NCI-H2081 (cell line): ENCODE measurements around the gene FZR1.
A peak's percentile ranks its signal among the peaks of the same experiment; 100 is the strongest.
"Not testable (repeated sequence)": the region's sequence is repeated elsewhere in the genome, so short reads cannot be mapped to it uniquely, and the experiment has no call there.

Experiments
- DNase-seq, 2 experiments: peaks; one replicate each; lab custom pipeline; 2025; lab: John Stamatoyannopoulos, UW

The FZR1 gene

DNA sequence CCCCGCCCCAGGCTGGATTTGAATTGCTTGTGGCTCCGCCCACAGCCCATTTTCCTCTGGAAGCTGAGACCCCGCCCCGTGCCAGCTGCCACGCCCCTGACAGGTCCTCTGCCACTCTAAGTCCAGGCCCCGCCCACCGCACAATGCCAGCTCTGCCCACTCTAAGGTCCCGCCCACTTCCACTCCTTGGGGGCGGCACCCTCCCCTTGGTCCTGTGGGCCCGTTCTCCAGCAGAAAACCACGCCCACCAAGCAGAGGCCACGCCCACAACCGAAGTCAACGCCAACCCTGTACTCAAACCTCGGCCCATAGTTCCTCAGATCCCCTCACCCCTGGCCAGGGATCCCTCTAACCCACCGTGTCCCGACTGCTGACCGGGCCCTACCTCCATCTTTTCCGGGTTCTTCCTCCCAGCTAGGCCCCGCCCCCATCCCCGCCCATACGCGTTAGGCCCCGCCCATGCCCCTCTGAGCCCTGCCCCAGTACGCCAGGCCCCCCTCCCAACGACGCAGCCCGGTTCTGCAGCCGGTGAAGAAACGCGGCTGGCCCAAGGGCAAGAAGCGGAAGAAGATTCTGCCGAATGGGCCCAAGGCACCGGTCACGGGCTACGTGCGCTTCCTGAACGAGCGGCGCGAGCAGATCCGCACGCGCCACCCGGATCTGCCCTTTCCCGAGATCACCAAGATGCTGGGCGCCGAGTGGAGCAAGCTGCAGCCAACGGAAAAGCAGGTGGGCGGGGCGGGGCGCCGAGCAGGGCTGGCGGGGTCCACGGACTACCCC is 67.9 kb downstream of the FZR1 start:
- DNase-seq = peak; percentile 71 to 83

DNA sequence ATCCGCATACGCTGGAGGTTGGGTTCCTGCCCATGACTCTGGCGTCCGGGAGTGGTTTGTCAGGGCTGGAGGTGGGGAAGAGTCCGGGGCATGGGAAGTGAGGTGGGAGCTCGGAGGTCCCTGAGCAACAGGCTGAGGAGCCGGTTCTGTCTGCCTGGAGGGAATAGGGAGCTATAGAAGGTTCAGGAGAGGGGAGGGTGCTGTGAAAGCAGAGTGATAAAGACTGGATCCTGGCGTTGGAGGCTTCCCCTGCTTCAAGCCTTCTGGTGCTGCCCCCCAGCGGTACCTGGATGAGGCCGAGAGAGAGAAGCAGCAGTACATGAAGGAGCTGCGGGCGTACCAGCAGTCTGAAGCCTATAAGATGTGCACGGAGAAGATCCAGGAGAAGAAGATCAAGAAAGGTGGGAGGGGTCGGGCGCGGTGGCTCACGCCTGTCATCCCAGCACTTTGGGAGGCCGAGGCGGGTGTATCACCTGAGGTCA is 69.2 kb downstream of the FZR1 start:
- no peak for DNase-seq

DNA sequence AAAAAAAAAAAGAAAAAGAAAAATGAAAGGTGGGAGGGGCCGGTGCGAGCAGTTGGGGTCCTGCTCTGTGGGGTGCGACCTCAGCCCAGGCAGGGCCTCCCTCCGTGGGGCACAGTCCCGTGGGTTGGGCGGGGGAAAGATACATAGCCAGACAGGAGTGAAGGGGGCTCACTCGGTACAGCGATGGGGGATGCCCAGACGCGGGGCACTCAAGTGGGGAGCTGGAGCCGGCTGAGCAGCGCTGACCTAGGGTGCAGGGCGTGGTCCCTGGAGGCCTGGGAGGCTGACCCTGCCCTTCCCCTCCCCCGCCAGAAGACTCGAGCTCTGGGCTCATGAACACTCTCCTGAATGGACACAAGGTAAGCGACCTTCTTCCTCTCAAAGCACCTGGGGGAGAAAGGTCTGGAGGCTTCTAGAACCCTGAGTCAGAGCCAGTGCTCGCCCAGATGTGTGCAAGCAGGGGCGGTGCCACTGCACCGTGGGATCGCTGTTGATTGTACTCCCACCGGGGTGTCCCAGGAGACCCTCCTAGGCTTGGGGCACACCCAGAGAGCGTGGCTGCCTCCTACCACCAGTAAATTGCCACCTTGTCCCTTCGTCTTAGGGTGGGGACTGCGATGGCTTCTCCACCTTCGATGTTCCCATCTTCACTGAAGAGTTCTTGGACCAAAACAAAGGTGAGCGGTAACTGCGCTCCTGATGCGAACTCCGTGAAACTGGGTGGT is 70.0 kb downstream of the FZR1 start:
- no peak for DNase-seq

DNA sequence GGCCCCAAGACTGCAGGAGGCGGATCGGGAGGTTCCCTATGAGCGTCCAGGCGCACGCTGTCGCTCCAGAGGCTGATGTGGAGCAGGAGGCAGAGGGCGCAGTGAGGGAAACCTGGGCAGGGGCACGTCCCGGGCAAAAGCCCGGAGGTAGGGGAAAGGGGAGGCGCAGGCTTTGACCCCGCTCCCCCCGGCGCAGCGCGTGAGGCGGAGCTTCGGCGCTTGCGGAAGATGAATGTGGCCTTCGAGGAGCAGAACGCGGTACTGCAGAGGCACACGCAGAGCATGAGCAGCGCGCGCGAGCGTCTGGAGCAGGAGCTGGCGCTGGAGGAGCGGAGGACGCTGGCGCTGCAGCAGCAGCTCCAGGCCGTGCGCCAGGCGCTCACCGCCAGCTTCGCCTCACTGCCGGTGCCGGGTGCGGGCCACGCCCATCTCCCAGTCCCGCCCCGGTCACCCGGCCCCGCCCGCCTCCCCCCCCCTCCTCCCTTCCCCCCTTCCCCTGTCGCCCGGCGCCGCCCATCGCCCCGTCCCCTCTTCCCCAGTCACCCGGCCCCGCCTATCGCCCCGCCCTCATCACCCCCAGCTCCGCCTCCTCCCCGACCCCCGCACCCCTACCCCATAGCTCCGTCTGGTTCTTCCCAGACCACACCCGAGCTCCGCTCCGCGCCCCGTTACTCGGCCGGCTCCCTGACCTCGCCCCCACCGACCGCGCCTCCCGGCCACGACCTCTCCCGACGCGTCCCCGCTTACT is 70.8 kb downstream of the FZR1 start:
- DNase-seq = no peak

DNA sequence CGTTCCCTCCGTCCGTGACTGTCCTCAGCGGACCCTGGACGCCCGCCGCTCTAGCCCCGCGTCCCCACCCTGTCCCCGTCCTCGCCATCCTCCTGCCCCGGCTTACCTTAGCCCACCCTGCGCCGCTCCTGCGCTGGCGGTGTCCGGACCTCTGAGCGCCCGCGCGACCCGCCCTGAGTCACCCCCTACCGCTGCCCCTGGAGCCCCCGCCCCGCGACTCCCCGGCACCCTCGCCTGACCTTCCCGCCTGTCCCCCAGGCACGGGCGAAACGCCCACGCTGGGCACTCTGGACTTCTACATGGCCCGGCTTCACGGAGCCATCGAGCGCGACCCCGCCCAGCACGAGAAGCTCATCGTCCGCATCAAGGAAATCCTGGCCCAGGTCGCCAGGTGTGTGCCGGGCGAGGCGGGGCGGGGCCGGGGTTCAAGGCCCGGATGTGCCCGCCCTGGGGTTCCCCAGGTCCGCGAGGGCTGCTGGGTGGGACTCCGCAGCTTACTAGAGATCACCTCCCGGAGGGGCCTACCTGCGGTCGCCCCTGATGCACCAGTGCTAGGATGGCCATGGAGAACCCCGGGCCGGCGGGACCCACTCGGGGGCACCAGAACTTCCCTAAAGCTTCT is 71.7 kb downstream of the FZR1 start:
- no peak for DNase-seq

DNA sequence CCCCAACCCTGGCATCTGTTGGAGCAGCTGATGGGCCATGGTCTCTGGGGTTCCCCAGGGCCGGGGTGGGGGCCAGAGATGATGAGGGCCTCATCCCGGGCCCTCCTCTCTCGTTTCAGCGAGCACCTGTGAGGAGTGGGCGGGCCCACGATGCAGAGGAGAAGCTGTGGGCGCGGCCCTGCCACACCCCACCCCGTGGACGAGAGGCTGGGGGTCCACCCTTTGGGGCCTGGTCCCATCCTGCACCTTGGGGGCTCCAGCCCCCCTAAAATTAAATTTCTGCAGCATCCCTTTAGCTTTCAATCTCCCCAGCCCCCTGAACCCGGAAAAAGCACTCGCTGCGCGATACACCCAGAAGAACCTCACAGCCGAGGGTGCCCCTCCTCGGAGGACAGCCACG is 72.3 kb downstream of the FZR1 start:
- DNase-seq = no peak

DNA sequence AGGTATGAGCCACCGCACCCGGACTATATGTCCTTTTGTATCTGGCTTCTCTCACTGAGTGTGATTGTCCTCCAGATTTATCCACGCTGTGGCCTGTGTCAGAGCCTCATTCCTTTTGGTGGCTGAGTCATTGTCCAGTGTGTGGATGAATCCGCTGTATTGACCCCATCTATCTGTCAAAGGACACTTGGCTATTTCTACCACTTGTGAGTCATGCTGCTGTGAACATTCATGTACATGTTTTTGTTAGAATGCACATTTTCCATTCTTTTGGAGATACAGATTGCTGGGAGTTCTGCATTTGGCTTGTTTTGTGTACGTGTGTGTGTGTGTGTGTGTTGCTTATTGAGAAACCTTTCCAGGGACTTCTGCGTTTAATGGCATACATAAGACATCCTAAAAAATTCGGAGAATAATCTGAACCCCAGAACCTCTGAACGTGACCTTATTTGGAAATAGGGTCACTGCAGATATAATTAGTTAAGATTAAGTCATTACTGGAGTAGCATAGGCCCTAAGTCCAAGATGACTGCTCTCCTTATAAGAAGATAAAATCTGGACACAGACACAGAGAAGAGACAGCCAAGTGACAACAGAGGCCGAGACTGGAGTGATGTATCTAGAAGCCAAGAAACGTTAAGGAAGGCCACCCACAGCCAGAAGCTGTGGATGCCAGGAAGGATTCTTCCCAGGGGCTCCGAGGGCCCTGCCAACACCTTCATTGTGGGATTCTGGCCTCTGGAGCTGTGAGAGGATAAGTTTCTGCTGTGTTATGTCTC is 74.2 kb downstream of the FZR1 start:
- no peak for DNase-seq

DNA sequence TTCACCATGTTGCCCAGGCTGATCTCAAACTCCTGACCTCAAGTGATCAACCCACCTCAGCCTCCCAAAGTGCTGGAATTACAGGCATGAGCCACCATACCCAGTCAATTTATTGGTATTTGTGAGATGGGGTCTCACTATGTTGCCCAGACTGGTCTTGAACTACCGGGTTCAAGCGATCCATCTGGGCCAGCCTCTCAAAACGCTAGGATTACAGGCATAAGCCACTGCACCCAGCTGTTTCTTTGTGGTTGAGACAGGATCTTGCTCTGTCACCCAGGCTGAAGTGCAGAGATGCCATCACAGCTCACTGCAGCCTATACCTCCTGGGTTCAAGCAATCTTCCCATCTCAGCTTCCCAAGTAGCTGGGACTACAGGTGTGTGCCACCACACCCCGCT is 75.7 kb downstream of the FZR1 start:
- not testable (repeated sequence) for DNase-seq

DNA sequence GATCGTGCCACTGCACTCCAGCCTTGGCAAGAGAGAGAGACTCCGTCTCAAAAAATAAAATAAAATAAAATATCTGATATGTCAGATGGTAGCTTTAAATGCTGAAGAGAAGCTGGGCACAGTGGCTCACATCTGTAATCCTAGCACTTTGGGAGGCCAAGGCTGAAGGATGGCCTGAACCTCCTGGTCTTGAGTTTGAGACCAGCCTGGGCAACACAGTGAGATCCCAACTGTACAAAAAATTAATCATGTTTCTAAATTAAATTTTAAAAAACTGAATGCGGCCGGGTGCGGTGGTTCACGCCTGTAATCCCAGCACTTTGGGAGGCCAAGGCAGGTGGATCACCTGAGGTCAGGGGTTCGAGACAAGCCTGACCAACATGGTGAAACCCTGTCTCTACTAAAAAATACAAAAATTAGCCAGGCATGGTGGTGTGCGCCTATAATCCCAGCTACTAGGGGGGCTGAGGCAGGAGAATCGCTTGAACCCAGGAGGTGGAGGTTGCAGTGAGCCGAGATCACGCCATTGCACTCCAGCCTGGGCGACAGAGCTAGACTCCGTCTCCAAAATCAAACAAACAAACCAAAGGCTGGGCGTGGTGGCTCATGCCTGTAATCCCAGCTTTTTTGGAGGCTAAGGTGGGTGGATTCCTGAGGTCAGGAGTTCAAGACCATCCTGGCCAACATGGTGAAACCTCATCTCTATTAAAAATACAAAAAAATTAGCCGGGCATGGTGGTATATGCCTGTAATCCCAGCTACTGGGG is 78.1 kb downstream of the FZR1 start:
- DNase-seq = not testable (repeated sequence)

DNA sequence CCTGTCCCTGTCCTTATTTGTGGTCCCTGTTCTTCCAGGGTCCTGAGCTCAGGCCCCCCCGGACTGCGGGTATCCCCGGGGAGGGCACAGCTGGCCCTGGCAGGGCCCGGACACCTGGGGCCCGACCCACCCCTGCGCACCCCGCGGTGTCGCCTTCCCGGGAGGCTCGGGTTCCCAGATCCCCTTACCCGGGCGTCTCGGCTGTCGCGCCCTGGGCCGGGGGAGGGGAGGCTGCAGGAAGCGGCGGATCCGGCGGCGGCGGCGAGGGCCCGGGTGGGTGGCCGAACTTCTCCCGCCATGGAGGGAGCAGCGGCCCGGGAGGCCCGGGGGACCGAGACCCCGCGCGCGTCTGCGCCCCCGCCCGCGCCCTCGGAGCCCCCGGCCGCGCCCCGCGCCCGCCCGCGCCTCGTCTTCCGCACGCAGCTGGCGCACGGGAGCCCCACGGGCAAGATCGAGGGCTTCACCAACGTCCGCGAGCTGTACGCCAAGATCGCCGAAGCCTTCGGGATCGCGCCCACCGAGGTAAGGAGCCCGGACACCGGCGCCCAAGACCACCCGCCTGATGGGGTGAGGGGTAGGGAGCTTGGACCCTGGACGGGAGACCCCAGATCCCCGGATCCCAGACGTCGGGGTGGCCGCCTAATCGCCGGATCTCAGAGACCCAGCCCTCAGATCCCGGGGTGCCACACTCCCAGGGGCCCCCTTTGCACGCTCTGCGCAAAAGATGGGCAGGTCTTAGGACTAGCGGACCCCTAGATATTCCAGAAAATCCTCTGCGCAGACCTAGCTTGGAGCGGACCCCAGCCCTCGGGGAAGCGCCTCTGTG is 79.4 kb downstream of the FZR1 start, which contains the start of gene GIPC3:
GIPC3 (plus strand) TSS at position 178 of the 826 bp plus-strand sequence; CDS start at position 298, 120 bp downstream.
- no peak for DNase-seq

DNA sequence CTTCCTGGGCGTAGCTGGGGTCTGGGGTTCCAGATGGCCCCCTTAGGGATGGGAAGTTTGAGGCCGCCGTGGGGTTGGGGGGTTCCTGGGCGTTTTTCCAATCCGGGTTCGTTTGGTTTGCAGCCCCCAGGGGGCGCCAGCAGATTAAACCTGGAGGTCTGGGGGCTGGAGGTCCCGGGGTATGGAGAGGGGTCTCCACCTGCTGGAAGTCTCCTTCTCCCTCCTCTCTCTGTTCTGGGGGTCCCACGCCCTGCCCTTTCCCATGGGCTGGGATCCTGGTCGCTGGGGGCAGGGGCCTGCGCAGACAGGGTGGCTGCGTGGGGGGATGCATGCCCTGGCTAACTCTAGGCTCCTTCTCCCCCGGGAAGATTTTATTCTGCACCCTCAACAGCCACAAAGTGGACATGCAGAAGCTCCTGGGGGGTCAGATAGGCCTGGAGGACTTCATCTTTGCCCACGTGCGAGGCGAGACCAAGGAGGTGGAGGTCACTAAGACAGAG is 80.1 kb downstream of the FZR1 start:
- DNase-seq = no peak

DNA sequence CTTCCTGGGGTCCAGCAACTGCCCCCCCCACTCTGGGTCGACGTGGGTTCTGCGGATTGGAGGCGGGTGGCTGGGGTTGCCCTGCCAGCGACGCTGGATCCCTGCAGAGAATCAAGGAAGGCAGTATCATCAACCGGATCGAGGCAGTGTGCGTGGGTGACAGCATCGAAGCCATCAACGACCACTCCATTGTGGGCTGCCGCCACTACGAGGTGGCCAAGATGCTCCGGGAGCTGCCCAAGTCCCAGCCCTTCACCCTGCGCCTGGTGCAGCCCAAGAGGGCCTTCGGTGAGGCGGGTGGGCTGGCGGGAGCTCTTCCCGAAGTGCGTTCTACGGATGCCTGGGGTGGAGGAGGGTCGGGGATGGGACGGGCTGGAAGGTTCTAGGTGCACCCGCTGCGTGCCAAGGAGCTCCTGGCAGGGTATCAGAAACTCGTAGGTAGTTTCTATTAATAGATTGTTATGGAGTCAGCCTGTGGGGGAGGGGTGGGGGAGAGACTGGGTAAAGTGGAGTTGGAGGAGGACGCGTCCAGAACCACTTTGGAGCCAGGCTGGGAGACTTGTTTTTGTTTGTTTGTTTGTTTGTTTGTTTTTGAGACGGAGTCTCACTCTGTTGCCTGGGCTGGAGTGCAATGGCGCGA is 80.7 kb downstream of the FZR1 start:
- DNase-seq = no peak
